Mucosa of descending colon (tissue), 3 donors: ENCODE results near the gene PLEKHA6. TPM values are rescaled to one million over a fixed set of nuclear protein-coding genes. Genes with fewer than 3 reads are reported as not detected.

Source experiments
- ATAC-seq: fragments of 200-7000 bp; cut with Tn5 transposase; one replicate; pipeline ENCODE4 v1.9.1; 2020; ENCODE audit warnings: mild to moderate bottlenecking, moderate library complexity
- DNase-seq, 3 donors: peaks; one replicate each; pipeline ENCODE4 v3.0.0-alpha.2; 2020
- H3K36me3 ChIP-seq: fragments of 200-600 bp; one replicate; pipeline ENCODE4 v1.8.0; 2021; ENCODE audit warnings: low read depth, mild to moderate bottlenecking
- H3K4me1 ChIP-seq: fragments of 200-600 bp; one replicate; pipeline ENCODE4 v1.8.0; 2021; ENCODE audit warnings: low read depth, mild to moderate bottlenecking
- H3K4me3 ChIP-seq: fragments of 200-600 bp; one replicate; pipeline ENCODE4 v1.8.0; 2021; ENCODE audit warnings: mild to moderate bottlenecking
- H3K9me3 ChIP-seq: fragments of 200-600 bp; one replicate; pipeline ENCODE4 v1.8.0; 2021; ENCODE audit warnings: mild to moderate bottlenecking
- CTCF ChIP-seq: fragments of 200-600 bp; IDR thresholded peaks from one replicate; pipeline ENCODE4 v1.8.0; 2022; ENCODE audit warnings: antibody characterized with exemption, mild to moderate bottlenecking
- intact Hi-C, 2 donors: fragments of 100-400 bp; cut with DNase I in 1 of 2; cut with micrococcal nuclease in 1 of 2; formaldehyde crosslinking; loops; one replicate each; pipeline versions ENCODE4 v1.11.0 to v1.11.1; 2022; cut with DNase I, micrococcal nuclease
- total RNA-seq, 3 donors: library from RNA; stranded (reverse); fragmentation: NEBNext Ultra II Directional in 2 of 3; extraction: Animal tissue kit (Norgen Biotek cat#: 25700) in 2 of 3; gene quantifications; one replicate each; pipeline versions ENCODE4 v1.2.1 to v1.2.4, GENCODE V29; 2021 to 2023
- donor health status: DM: no; HTN: no; CAD: no; lungs with moderate emphysema.
- donor health status: DM: no; HTN: no; CAD: no.
- donor health status: DM: no; HTN: yes; CAD: no.

PLEKHA6 gene
- total RNA-seq, 3 donors from 2014 or later, result 82.4 to 154 (median 115) TPM

DNA sequence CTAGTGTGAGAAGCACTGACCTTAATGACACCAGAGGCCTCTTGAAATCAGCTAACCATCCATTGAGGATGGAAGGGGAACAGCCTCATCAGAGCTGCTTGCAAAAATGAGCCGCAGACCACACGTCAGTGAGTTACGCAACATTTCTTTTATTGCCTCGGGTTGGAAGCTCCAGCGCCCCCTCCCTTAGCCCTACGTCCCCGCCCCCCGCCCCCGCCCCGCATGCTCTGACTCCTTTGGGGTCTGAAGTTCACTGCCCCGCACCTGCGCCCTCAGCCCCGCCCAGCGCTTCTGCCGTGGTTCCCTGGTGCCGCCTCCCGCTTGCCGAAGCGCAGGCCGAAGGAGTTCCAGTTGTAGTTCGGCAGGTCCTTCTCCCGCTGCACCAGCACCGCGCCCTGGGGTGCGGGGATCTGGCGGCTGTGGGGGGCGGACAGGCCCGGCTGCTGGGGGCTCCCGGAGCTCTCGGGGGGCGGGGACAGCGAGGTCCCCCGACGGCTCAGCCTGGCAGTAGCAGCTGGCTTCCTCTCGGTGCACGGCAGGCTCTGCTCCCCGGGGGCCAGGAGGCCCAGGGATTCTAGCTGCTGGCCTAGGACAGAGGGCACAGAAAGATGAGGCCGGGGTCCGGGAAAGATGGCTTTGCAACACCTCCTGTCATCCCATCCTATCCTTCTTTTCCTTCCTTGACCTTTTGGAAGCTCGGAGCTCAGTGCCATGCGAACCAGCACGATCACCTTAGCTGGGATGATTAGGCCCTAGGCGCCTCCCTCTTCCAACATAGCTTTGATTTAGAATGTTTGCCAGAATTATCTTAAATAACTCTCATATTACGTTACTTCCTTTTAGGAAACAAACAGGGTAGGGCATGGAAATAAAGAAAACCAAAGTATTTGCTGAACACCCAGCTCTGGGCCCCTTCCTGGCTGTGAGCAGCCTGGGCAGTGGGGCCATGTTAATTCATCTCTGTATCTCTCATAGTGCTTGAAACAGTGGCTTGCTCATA lies 169.2 kb downstream of the PLEKHA6 start:
- intact Hi-C loops, result no loop called here
- Histone ChIP-seq H3K4me3 (no peak overlapping the region), H3K4me1 (peaks cover 3% of the 10 kb centered on the region), H3K9me3 (no peaks in the 10 kb centered on the region), H3K36me3 (no peaks in the 10 kb centered on the region)
- ATAC-seq (peak; percentile 82), DNase-seq (peak; percentile 54 to 67 (median 58))
- no peak for TF ChIP-seq CTCF

DNA sequence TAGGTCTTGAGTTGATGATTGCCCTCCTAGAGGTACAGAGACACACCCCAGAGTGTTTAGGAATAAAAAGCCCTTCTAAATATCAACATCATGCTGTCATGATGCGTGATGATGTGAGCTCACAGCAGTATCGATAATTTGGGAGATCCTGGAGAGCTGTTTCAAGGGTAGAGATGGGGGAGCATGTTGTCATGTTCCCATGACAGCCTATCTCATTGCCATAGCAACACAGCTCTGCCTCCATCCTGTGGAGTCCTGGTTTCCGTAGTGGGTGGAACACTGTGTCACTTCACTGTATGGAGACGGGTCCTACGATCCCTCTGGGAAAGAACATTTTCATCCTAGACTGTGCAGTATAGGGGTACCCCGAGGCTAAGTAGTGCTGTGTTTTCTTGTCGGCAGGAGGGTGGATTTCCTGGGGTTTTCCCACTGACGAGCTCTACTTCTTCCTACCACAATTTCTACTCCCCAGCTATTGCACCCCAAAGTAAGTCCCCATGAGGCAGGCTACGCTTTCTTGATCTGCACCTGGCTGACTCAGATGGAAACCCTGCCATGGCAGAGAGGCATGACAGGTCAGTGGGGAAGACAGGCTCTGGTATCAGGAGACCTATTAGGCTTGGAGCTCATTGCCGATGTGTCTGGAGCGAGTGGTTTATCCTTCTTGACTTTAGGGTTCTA lies 170.6 kb downstream of the PLEKHA6 start:
- Histone ChIP-seq H3K36me3 (no peaks in the 10 kb centered on the region), H3K4me3 (no peak overlapping the region), H3K9me3 (no peaks in the 10 kb centered on the region), H3K4me1 (peaks cover 3% of the 10 kb centered on the region)
- no peak for ATAC-seq
- TF ChIP-seq CTCF, result no peak
- intact Hi-C loops, result no loop called here
- DNase-seq, result no peak

DNA sequence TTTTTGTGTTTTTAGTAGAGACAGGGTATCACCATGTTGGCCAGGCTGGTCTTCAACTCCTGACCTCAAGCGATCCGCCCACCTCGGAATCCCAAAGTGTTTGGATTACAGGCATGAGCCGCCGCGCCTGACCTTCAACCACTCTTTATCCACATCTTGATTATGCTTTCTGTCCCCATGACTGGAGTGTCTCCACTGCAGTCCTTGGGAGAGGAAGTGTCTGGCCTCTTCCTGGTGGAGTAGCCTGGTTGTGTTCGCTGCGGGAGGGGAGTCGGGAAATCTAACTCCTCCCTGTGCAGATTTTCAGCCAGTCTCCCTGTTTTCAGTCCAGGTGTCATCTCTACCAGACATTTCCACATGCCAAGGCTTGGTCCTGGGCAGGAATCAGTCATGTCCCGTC lies 173.1 kb downstream of the PLEKHA6 start:
- H3K36me3 ChIP-seq, result no peaks in the 10 kb centered on the region
- ATAC-seq (no peak), DNase-seq (no peak)
- no peak overlapping the region for H3K4me3 ChIP-seq
- no peaks in the 10 kb centered on the region for H3K9me3 ChIP-seq
- intact Hi-C loops, result no loop called here
- no peak for TF ChIP-seq CTCF
- no peaks in the 10 kb centered on the region for H3K4me1 ChIP-seq

GRCh38 chr1:204181116-204181515 lies 178.6 kb downstream of the PLEKHA6 start:
- no peaks in the 10 kb centered on the region for H3K9me3 ChIP-seq
- no peak for ATAC-seq
- intact Hi-C loops, result no loop called here
- no peaks in the 10 kb centered on the region for H3K4me1 ChIP-seq
- H3K4me3 ChIP-seq, result no peak overlapping the region
- DNase-seq, result no peak
- TF ChIP-seq CTCF, result no peak
- H3K36me3 ChIP-seq, result no peaks in the 10 kb centered on the region

GRCh38 chr1:204180133-204180532 lies 179.6 kb downstream of the PLEKHA6 start:
- H3K36me3 ChIP-seq, result no peaks in the 10 kb centered on the region
- H3K4me1 ChIP-seq, result no peaks in the 10 kb centered on the region
- no peak for TF ChIP-seq CTCF
- no peaks in the 10 kb centered on the region for H3K9me3 ChIP-seq
- DNase-seq, result no peak
- ATAC-seq, result no peak
- intact Hi-C loops, result no loop called here
- H3K4me3 ChIP-seq, result no peak overlapping the region
